ENCODE results near the gene ARHGEF10L.

The ARHGEF10L gene

GRCh38 chr1:17631410-17631809, 91.9 kb downstream of the ARHGEF10L start:
- TF ChIP-seq CTCF (conservative IDR thresholded peaks at IDR 0.05; ENCODE audit: low read depth, low read length) = no peak
- DNase-seq (ENCODE audit: low read depth) = no peak
- H3K4me3 ChIP-seq (ENCODE audit: low read length) = no peak overlapping the region

- no peak for DNase-seq (ENCODE audit: low read depth)
- no peak overlapping the region for H3K4me3 ChIP-seq (ENCODE audit: low read length)
- TF ChIP-seq CTCF (conservative IDR thresholded peaks at IDR 0.05; ENCODE audit: low read depth, low read length) = no peak
Measured at GRCh38 chr1:17632106-17632505, 92.6 kb downstream of the ARHGEF10L start.

- H3K4me3 ChIP-seq (ENCODE audit: low read length) = no peak overlapping the region
- no peak for DNase-seq (ENCODE audit: low read depth)
- no peak for TF ChIP-seq CTCF (conservative IDR thresholded peaks at IDR 0.05; ENCODE audit: low read depth, low read length)
Measured at GRCh38 chr1:17632541-17633184, 93.2 kb downstream of the ARHGEF10L start.

GRCh38 chr1:17633654-17634053, 94.2 kb downstream of the ARHGEF10L start:
- no peak for TF ChIP-seq CTCF (conservative IDR thresholded peaks at IDR 0.05; ENCODE audit: low read depth, low read length)
- no peak overlapping the region for H3K4me3 ChIP-seq (ENCODE audit: low read length)
- DNase-seq (ENCODE audit: low read depth) = no peak

GRCh38 chr1:17635276-17635675, 95.8 kb downstream of the ARHGEF10L start:
- DNase-seq (ENCODE audit: low read depth) = no peak
- no peak for TF ChIP-seq CTCF (conservative IDR thresholded peaks at IDR 0.05; ENCODE audit: low read depth, low read length)
- H3K4me3 ChIP-seq (ENCODE audit: low read length) = no peak overlapping the region

GRCh38 chr1:17635811-17636210, 96.3 kb downstream of the ARHGEF10L start:
- DNase-seq (ENCODE audit: low read depth) = no peak
- no peak overlapping the region for H3K4me3 ChIP-seq (ENCODE audit: low read length)
- no peak for TF ChIP-seq CTCF (conservative IDR thresholded peaks at IDR 0.05; ENCODE audit: low read depth, low read length)

GRCh38 chr1:17636612-17637011, 97.1 kb downstream of the ARHGEF10L start:
- no peak overlapping the region for H3K4me3 ChIP-seq (ENCODE audit: low read length)
- DNase-seq (ENCODE audit: low read depth) = no peak
- TF ChIP-seq CTCF (conservative IDR thresholded peaks at IDR 0.05; ENCODE audit: low read depth, low read length) = no peak
